Nephron (organoid): ENCODE data around the gene FIBCD1.

Experiments used
- H3K27ac Mint-ChIP-seq, 3 experiments: 2 replicates each; pipeline ENCODE4 v1.8.0; 2020; ENCODE audit warnings: mixed read lengths in 3 of 3, mild to moderate bottlenecking in 2 of 3, moderate library complexity in 1 of 3
- H3K27me3 Mint-ChIP-seq: 2 replicates; pipeline ENCODE4 v1.8.0; 2021; ENCODE audit warnings: low read depth, mild to moderate bottlenecking, moderate library complexity, mixed read lengths
- H3K36me3 Mint-ChIP-seq: 2 replicates; pipeline ENCODE4 v1.8.0; 2020; ENCODE audit warnings: low read depth, mixed read lengths
- H3K4me1 Mint-ChIP-seq: 2 replicates; pipeline ENCODE4 v1.8.0; 2020; ENCODE audit warnings: mixed read lengths
- H3K4me3 Mint-ChIP-seq, 3 experiments: 2 replicates each; pipeline ENCODE4 v1.8.0; 2020; ENCODE audit warnings: mild to moderate bottlenecking in 3 of 3, mixed read lengths in 3 of 3, moderate library complexity in 2 of 3
- H3K9me3 Mint-ChIP-seq: 2 replicates; pipeline ENCODE4 v1.8.0; 2020; ENCODE audit warnings: mixed read lengths
- CTCF ChIP-seq, 3 experiments: fragments of 200-600 bp; sonication (generic); IDR thresholded peaks; one replicate each; pipeline ENCODE4 v1.5.0; 2021; ENCODE audit warnings: antibody characterized with exemption in 3 of 3; ENCODE audit not compliant: unreplicated experiment in 3 of 3

Gene FIBCD1

GRCh38 chr9:130896233-130897014, 42.6 kb downstream of the FIBCD1 start, which contains the start of gene QRFP:
Gene QRFP (minus strand): TSS chr9:130896812. CDS start chr9:130893838, 2,974 bp downstream.
- H3K27me3 Mint-ChIP-seq, result peaks cover 17% of the 10 kb centered on the region
- no peak within 1 kb of the TSS for H3K4me3 Mint-ChIP-seq
- H3K9me3 Mint-ChIP-seq, result no peaks in the 10 kb centered on the region
- no peak within 1 kb of the TSS for H3K27ac Mint-ChIP-seq
- H3K4me1 Mint-ChIP-seq, result peaks cover 21% of the 10 kb centered on the region
- peaks cover 5% of the 10 kb centered on the region for H3K36me3 Mint-ChIP-seq
- no peak for TF ChIP-seq CTCF (IDR thresholded peaks at IDR 0.05; ENCODE audit: unreplicated experiment in 3 of 3)

GRCh38 chr9:130895481-130896232, 43.4 kb downstream of the FIBCD1 start:
- Mint-ChIP-seq H3K9me3 (no peaks in the 10 kb centered on the region), H3K4me3 (no peak overlapping the region), H3K4me1 (peaks cover 21% of the 10 kb centered on the region), H3K36me3 (peaks cover 10% of the 10 kb centered on the region), H3K27me3 (peaks cover 12% of the 10 kb centered on the region), H3K27ac (no peak overlapping the region)
- TF ChIP-seq CTCF (IDR thresholded peaks at IDR 0.05; ENCODE audit: unreplicated experiment in 3 of 3), result no peak

GRCh38 chr9:130895038-130895437, 44.0 kb downstream of the FIBCD1 start:
- H3K27ac Mint-ChIP-seq, result no peak overlapping the region
- peaks cover 21% of the 10 kb centered on the region for H3K4me1 Mint-ChIP-seq
- peaks cover 10% of the 10 kb centered on the region for H3K36me3 Mint-ChIP-seq
- H3K27me3 Mint-ChIP-seq, result peaks cover 11% of the 10 kb centered on the region
- no peak for TF ChIP-seq CTCF (IDR thresholded peaks at IDR 0.05; ENCODE audit: unreplicated experiment in 3 of 3)
- H3K4me3 Mint-ChIP-seq, result no peak overlapping the region
- H3K9me3 Mint-ChIP-seq, result no peaks in the 10 kb centered on the region

GRCh38 chr9:130894546-130894945, 44.5 kb downstream of the FIBCD1 start:
- Mint-ChIP-seq H3K36me3 (peaks cover 10% of the 10 kb centered on the region), H3K9me3 (no peaks in the 10 kb centered on the region), H3K4me1 (peaks cover 21% of the 10 kb centered on the region), H3K27ac (no peak overlapping the region), H3K27me3 (peaks cover 7% of the 10 kb centered on the region), H3K4me3 (no peak overlapping the region)
- no peak for TF ChIP-seq CTCF (IDR thresholded peaks at IDR 0.05; ENCODE audit: unreplicated experiment in 3 of 3)

GRCh38 chr9:130893341-130894101, 45.5 kb downstream of the FIBCD1 start:
- H3K4me3 Mint-ChIP-seq, result no peak overlapping the region
- H3K27me3 Mint-ChIP-seq, result peaks cover 6% of the 10 kb centered on the region
- peak; percentile 28 to 49 (median 36) for TF ChIP-seq CTCF (IDR thresholded peaks at IDR 0.05; ENCODE audit: unreplicated experiment in 3 of 3)
- H3K27ac Mint-ChIP-seq, result peak overlapping the region; percentile 13 to 51 (median 35)
- H3K9me3 Mint-ChIP-seq, result no peaks in the 10 kb centered on the region
- H3K4me1 Mint-ChIP-seq, result peaks cover 21% of the 10 kb centered on the region
- H3K36me3 Mint-ChIP-seq, result peaks cover 12% of the 10 kb centered on the region
